HG03571 (cell line): ENCODE results near the gene FGF21.

Source experiments
- ATAC-seq: cut with Tn5 transposase; IDR thresholded peaks from one replicate; pipeline ENCODE4 v1.9.1; 2021; ENCODE audit not compliant: unreplicated experiment

FGF21 gene

GRCh38 chr19:48728911-48729664, 26.2 kb upstream of the FGF21 start:
- ATAC-seq, result no peak

- no peak for ATAC-seq
Observed at GRCh38 chr19:48731452-48731851, 23.9 kb upstream of the FGF21 start.

GRCh38 chr19:48734625-48735024, 20.7 kb upstream of the FGF21 start:
- no peak for ATAC-seq

GRCh38 chr19:48735031-48735615, 20.2 kb upstream of the FGF21 start:
- ATAC-seq, result no peak

GRCh38 chr19:48737360-48737998, 17.8 kb upstream of the FGF21 start:
- ATAC-seq, result no peak

- ATAC-seq, result no peak
Observed at GRCh38 chr19:48738557-48739403, 16.5 kb upstream of the FGF21 start.

- ATAC-seq, result no peak
Observed at GRCh38 chr19:48739404-48740163, 15.7 kb upstream of the FGF21 start.

- no peak for ATAC-seq
Observed at GRCh38 chr19:48740164-48740972, 15.0 kb upstream of the FGF21 start, which contains the start of gene RASIP1. Gene RASIP1, minus strand, starts transcription at chr19:48740610. Its CDS starts 328 bp downstream, at chr19:48740282.

GRCh38 chr19:48741129-48741999, 14.0 kb upstream of the FGF21 start:
- ATAC-seq, result no peak

GRCh38 chr19:48742096-48742495, 13.2 kb upstream of the FGF21 start:
- no peak for ATAC-seq

- no peak for ATAC-seq
Observed at GRCh38 chr19:48745208-48745995, 9.9 kb upstream of the FGF21 start.

GRCh38 chr19:48746110-48746509, 9.2 kb upstream of the FGF21 start:
- no peak for ATAC-seq

- no peak for ATAC-seq
Observed at GRCh38 chr19:48746738-48747575, 8.4 kb upstream of the FGF21 start, which contains the start of gene IZUMO1. Gene IZUMO1, minus strand, starts transcription at chr19:48746909. Its CDS starts 1,050 bp downstream, at chr19:48745859.

- ATAC-seq, result no peak
Observed at GRCh38 chr19:48749571-48750198, 5.6 kb upstream of the FGF21 start.

GRCh38 chr19:48750351-48750750, 5.0 kb upstream of the FGF21 start:
- ATAC-seq, result no peak

- ATAC-seq, result no peak
Observed at GRCh38 chr19:48750771-48751504, 4.4 kb upstream of the FGF21 start.
